ENCODE data around the gene RPL18. TPM values are rescaled to one million over a fixed set of nuclear protein-coding genes. Genes with fewer than 3 reads are reported as not detected.

RPL18 gene
- total RNA-seq, 4 donors from 2014 or later: 3,252 to 5,828 (median 3,870) TPM

- H3K4me3 ChIP-seq (ENCODE audit: low read depth, poor library complexity, severe bottlenecking): no peak overlapping the region
- no peak for TF ChIP-seq POLR2A (IDR thresholded peaks at IDR 0.05)
- TF ChIP-seq CTCF (IDR thresholded peaks at IDR 0.05): no peak
- 81 to 91% methylated on average over 9 of the region's 9 CpGs for WGBS, 2 donors
- DNase-seq (ENCODE audit: low spot score in 2 of 2): no peak
- intact Hi-C loops (cut with DNase I; ENCODE audit: low total_unique reads): no loop called here
These were observed 23.8 kb downstream of the RPL18 start for GRCh38 chr19:48595171-48595570.

GRCh38 chr19:48591021-48591420, 28.0 kb downstream of the RPL18 start:
- no peak for DNase-seq (ENCODE audit: low spot score in 2 of 2)
- TF ChIP-seq CTCF (IDR thresholded peaks at IDR 0.05) (no peak), POLR2A (IDR thresholded peaks at IDR 0.05) (no peak)
- no peak overlapping the region for H3K4me3 ChIP-seq (ENCODE audit: low read depth, poor library complexity, severe bottlenecking)
- intact Hi-C loops (cut with DNase I; ENCODE audit: low total_unique reads): loop anchor here (5.0 kb wide), 1 partner anchor 149 kb away; no protein-coding TSS in a partner anchor
- WGBS, 2 donors: 88% methylated on average over 5 of the region's 5 CpGs

- 3 to 4% methylated on average over 35 to 36 of the region's 36 CpGs for WGBS, 2 donors
- DNase-seq (ENCODE audit: low spot score in 2 of 2): peak; percentile 83 to 98
- H3K4me3 ChIP-seq (ENCODE audit: low read depth, poor library complexity, severe bottlenecking): no peak overlapping the region
- TF ChIP-seq CTCF (IDR thresholded peaks at IDR 0.05) (peak in 2 of 3 donors; percentile 45 to 94), POLR2A (IDR thresholded peaks at IDR 0.05) (no peak)
- intact Hi-C loops (cut with DNase I; ENCODE audit: low total_unique reads): loop anchor here (5.0 to 10.0 kb wide), 2 partner anchors 87 to 264 kb away; partner anchors contain the start of gene EMP3
These were observed 30.1 kb downstream of the RPL18 start for GRCh38 chr19:48588670-48589401.

- no peak for DNase-seq (ENCODE audit: low spot score in 2 of 2)
- TF ChIP-seq POLR2A (IDR thresholded peaks at IDR 0.05) (no peak), CTCF (IDR thresholded peaks at IDR 0.05) (no peak)
- intact Hi-C loops (cut with DNase I; ENCODE audit: low total_unique reads): loop anchor here (5.0 to 10.0 kb wide), 2 partner anchors 85 to 263 kb away; partner anchors contain the start of gene EMP3
- WGBS, 2 donors: 89 to 96% methylated on average over 3 of the region's 3 CpGs
- no peak overlapping the region for H3K4me3 ChIP-seq (ENCODE audit: low read depth, poor library complexity, severe bottlenecking)
These were observed 31.6 kb downstream of the RPL18 start for GRCh38 chr19:48587387-48587786.

GRCh38 chr19:48582168-48582567, 36.8 kb downstream of the RPL18 start:
- no peak overlapping the region for H3K4me3 ChIP-seq (ENCODE audit: low read depth, poor library complexity, severe bottlenecking)
- TF ChIP-seq CTCF (IDR thresholded peaks at IDR 0.05) (no peak), POLR2A (IDR thresholded peaks at IDR 0.05) (no peak)
- no peak for DNase-seq (ENCODE audit: low spot score in 2 of 2)
- WGBS, 2 donors: 68 to 70% methylated on average over 2 of the region's 2 CpGs
- intact Hi-C loops (cut with DNase I; ENCODE audit: low total_unique reads): loop anchor here (10.0 kb wide), 1 partner anchor 257 kb away; the partner anchor contains the start of gene EMP3

Data from lower leg skin (tissue), 4 donors.